Upper lobe of left lung (tissue), 6 donors: Measurements from ENCODE around the gene NAV2. TPM values are rescaled to one million over a fixed set of nuclear protein-coding genes. Genes with fewer than 3 reads are reported as not detected.

Experiments
- ATAC-seq, 2 donors: fragments of 200-7000 bp; cut with Tn5 transposase; one replicate each; pipeline ENCODE4 v1.9.1; 2022; ENCODE audit warnings: mild to moderate bottlenecking in 2 of 2, moderate library complexity in 2 of 2; ENCODE audit not compliant: low FRiP score in 2 of 2
- DNase-seq, 2 donors: peaks; one replicate each; pipeline ENCODE4 v3.0.0-alpha.2; 2019 to 2020
- H3K27ac ChIP-seq, 4 donors: fragments of 200-600 bp; sonication (generic); one replicate each; pipeline ENCODE4 v1.5.1; 2016 to 2019
- H3K27me3 ChIP-seq, 4 donors: fragments of 200-600 bp; sonication (generic); one replicate each; pipeline ENCODE4 v1.5.1; 2017 to 2019
- H3K36me3 ChIP-seq, 4 donors: fragments of 200-600 bp; sonication (generic); one replicate each; pipeline ENCODE4 v1.5.1; 2016 to 2019
- H3K4me1 ChIP-seq, 4 donors: fragments of 200-600 bp; sonication (generic); one replicate each; pipeline ENCODE4 v1.5.1; 2018 to 2019
- H3K4me3 ChIP-seq, 4 donors: fragments of 200-600 bp; sonication (generic); one replicate each; pipeline ENCODE4 v1.5.1; 2017 to 2019; ENCODE audit warnings: mild to moderate bottlenecking in 2 of 4, moderate library complexity in 1 of 4
- H3K9me3 ChIP-seq, 4 donors: fragments of 200-600 bp; sonication (generic); one replicate each; pipeline ENCODE4 v1.5.1; 2018 to 2019
- EP300 ChIP-seq, 4 donors: sonication (generic); formaldehyde crosslinking; IDR thresholded peaks; one replicate each; pipeline ENCODE4 v1.5.1; 2017; ENCODE audit warnings: antibody characterized with exemption in 4 of 4, control low read depth in 2 of 4
- POLR2A ChIP-seq, 4 donors: fragments of 450-650 bp; IDR thresholded peaks; one replicate each; pipeline ENCODE4 v1.5.1; 2016 to 2017; ENCODE audit warnings: antibody characterized with exemption in 4 of 4, mild to moderate bottlenecking in 2 of 4
- POLR2AphosphoS5 ChIP-seq, 2 donors: sonication (generic); formaldehyde crosslinking; IDR thresholded peaks; one replicate each; pipeline ENCODE4 v1.5.1; 2017; ENCODE audit warnings: antibody characterized with exemption in 2 of 2
- WGBS, 2 donors: methylation state at CpG; one replicate each; pipeline ENCODE4 v1.1.5; 2017 to 2018; 5-methylcytosine and 5-hydroxymethylcytosine counted together
- total RNA-seq, 6 donors: library from RNA; depleted of rRNA in 4 of 6; stranded (reverse); fragments of >200 nt in 4 of 6; gene quantifications; one replicate each; pipeline versions ENCODE4 v1.1.0 to v1.2.1, GENCODE V29; 2016 to 2021
- TF ChIP-seq, protein P1 (sequence below), 6 experiments: fragments of 450-650 bp in 4 of 6; fragments of 200-600 bp in 2 of 6; sonication (generic) in 2 of 6; IDR thresholded peaks; one replicate each; pipeline ENCODE4 v1.5.1; 2016 to 2019; ENCODE audit warnings: antibody characterized with exemption in 6 of 6
- donor health status: DM: no; HTN: no; CAD: no; lungs with moderate emphysema.
- donor health status: DM: no; HTN: yes; CAD: no; lungs with severe emphysema.

The NAV2 gene
- total RNA-seq, 6 donors from 2014 or later, result 40.5 to 61.4 (median 52.3) TPM

DNA sequence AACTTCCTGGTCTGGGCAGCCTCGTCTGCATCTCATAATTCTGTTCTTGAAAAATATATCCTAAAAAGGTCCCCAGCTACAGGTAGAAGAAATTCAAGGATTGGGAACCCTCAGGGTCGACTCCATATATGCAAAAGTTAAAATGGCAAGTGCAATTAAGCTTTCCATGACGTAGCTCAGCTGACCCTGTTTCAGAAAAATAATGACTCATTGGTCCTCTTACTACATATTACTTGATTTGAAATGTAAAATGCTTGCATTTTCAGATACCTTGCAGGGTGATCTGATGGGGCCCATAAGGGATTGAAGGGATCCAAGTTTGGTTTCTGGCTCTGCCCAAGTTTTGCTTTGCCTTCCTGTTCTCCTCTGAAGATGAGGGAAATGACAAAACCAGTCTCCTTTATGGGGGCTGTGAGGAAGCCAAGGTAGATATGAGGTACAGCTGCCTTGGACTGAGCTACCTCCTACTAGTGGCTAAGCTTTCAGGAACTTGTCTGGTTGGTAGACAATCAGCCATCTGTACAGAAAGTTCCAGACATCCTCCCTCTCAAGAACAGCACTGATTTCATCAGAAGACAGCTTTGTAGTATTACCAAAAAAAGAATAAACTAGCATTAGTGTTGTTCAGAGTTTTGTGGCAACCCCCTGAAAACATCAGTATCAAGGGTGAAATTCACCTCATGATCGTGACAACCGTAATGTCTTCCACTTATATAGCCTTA is 270.3 kb downstream of the NAV2 start:
- peak overlapping the region in 1 of 4 donors; percentile 27 for H3K27ac ChIP-seq

DNA sequence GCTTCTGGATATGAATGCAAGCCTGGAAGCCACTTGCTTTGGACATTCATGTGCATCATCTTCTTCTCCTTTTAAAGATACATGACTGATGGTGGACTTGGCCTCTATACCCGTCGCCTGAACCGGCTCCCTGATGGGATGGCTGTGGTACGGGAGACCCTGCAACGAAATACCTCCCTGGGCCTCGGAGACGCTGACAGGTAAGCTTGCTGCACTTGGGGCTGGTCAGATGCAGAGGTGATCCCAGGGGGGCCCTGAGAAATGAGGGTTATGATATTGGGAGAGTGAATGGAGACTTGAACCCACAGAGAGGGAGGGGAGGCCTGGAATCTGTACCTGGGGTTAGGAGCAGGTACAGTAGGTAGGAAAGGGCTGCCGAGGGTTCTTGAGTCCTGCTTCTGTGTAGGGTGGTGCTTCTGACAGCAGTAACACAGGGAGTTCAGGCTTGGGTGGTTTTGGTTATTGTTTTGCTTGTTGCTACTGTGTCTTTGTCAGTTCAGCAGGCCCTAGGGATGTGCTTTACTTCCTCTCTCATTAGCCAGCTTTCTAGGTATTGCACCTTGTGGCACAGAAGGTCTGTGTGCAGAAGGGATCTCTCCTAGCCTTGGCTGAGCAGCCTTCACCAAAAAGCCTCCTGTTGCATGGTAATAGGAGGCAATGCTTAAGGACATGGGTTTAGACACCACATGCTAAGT is 271.6 kb downstream of the NAV2 start:
- H3K9me3 ChIP-seq, result no peaks in the 10 kb centered on the region
- 96 to 97% methylated on average over 8 of the region's 8 CpGs for WGBS, 2 donors
- ATAC-seq (no peak), DNase-seq (no peak)
- no peak overlapping the region for H3K4me3 ChIP-seq
- peaks cover 0 to 6% (median 0%) of the 10 kb centered on the region in 4 donors for H3K36me3 ChIP-seq
- H3K4me1 ChIP-seq, result peaks cover 15 to 31% (median 19%) of the 10 kb centered on the region in 4 donors
- H3K27me3 ChIP-seq, result no peaks in the 10 kb centered on the region
- H3K27ac ChIP-seq, result peak overlapping the region in 1 of 4 donors; percentile 23
- TF ChIP-seq, protein P1, sequence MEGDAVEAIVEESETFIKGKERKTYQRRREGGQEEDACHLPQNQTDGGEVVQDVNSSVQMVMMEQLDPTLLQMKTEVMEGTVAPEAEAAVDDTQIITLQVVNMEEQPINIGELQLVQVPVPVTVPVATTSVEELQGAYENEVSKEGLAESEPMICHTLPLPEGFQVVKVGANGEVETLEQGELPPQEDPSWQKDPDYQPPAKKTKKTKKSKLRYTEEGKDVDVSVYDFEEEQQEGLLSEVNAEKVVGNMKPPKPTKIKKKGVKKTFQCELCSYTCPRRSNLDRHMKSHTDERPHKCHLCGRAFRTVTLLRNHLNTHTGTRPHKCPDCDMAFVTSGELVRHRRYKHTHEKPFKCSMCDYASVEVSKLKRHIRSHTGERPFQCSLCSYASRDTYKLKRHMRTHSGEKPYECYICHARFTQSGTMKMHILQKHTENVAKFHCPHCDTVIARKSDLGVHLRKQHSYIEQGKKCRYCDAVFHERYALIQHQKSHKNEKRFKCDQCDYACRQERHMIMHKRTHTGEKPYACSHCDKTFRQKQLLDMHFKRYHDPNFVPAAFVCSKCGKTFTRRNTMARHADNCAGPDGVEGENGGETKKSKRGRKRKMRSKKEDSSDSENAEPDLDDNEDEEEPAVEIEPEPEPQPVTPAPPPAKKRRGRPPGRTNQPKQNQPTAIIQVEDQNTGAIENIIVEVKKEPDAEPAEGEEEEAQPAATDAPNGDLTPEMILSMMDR (IDR thresholded peaks at IDR 0.05), result no peak
- TF ChIP-seq POLR2A (IDR thresholded peaks at IDR 0.05) (no peak), EP300 (IDR thresholded peaks at IDR 0.05) (no peak), POLR2AphosphoS5 (IDR thresholded peaks at IDR 0.05) (no peak)

More for the DNA sequence above, 270.3 kb downstream of the NAV2 start:
- no peak for TF ChIP-seq POLR2AphosphoS5 (IDR thresholded peaks at IDR 0.05)
- TF ChIP-seq, protein P1 (IDR thresholded peaks at IDR 0.05), result no peak
- no peak for TF ChIP-seq POLR2A (IDR thresholded peaks at IDR 0.05)
- TF ChIP-seq EP300 (IDR thresholded peaks at IDR 0.05), result no peak
- H3K4me1 ChIP-seq, result peaks cover 18 to 37% (median 21%) of the 10 kb centered on the region in 4 donors
- peaks cover 0 to 6% (median 0%) of the 10 kb centered on the region in 4 donors for H3K36me3 ChIP-seq
- 80 to 86% methylated on average over 5 of the region's 5 CpGs for WGBS, 2 donors
- DNase-seq (no peak), ATAC-seq (no peak)
- no peaks in the 10 kb centered on the region for H3K27me3 ChIP-seq
- H3K9me3 ChIP-seq, result no peaks in the 10 kb centered on the region
- H3K4me3 ChIP-seq, result no peak overlapping the region

DNA sequence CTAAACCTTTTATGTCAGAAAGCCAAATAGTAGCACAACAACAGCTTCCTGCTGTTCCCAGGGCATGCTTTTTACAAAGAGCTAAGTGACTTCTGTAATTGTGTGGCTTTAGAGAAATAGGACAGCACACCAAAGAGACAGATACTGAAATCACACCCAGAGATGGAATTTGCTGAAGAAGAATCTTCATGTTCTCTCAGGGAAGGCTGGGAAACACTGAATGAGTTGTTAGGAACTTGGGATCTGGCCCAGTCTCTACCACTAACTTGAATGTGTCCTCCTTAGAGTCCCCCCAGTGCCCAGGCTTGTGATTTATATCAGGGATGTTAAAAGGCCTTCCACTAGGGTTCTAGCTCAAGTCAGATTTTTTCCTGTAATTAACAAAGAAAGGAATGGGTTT is 272.5 kb downstream of the NAV2 start:
- DNase-seq (no peak), ATAC-seq (no peak)
- H3K36me3 ChIP-seq, result peaks cover 0 to 6% (median 0%) of the 10 kb centered on the region in 4 donors
- peaks cover 8 to 23% (median 15%) of the 10 kb centered on the region in 4 donors for H3K4me1 ChIP-seq
- H3K9me3 ChIP-seq, result no peaks in the 10 kb centered on the region
- no peak overlapping the region for H3K4me3 ChIP-seq
- H3K27me3 ChIP-seq, result no peaks in the 10 kb centered on the region
- TF ChIP-seq EP300 (IDR thresholded peaks at IDR 0.05) (no peak), POLR2A (IDR thresholded peaks at IDR 0.05) (no peak), POLR2AphosphoS5 (IDR thresholded peaks at IDR 0.05) (no peak)
- TF ChIP-seq, protein P1 (IDR thresholded peaks at IDR 0.05), result no peak
- peak overlapping the region in 1 of 4 donors; percentile 8 for H3K27ac ChIP-seq

DNA sequence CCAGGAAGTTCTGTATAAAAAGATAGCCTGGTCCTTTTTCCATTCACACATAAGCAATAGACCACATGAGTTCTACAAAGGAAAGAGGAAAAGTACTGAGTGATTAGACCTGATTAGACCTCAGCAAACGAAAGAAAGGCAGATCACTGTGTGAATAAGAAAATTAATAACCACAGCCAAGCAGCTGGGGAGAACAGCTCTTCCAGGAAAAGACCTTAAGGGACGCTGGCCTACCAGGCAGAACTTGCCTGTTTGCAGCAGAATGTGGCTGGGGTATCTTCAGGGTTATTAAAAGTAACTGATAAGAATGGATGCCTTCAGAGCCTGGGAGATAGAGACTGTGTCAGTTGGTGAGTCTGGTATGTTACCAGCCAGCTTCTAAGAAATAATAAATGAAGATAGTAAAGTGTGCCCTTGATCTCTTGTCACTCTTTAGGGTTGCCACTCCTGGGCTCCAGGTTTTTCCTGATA is 274.7 kb downstream of the NAV2 start:
- Histone ChIP-seq H3K36me3 (peaks cover 0 to 6% (median 0%) of the 10 kb centered on the region in 4 donors), H3K27ac (peak overlapping the region in 3 of 4 donors; percentile 13 to 36 (median 23)), H3K27me3 (no peaks in the 10 kb centered on the region), H3K9me3 (no peaks in the 10 kb centered on the region), H3K4me1 (peaks cover 0 to 7% (median under 1%) of the 10 kb centered on the region in 4 donors), H3K4me3 (no peak overlapping the region)
- 49 to 50% methylated on average over 2 of the region's 2 CpGs for WGBS, 2 donors
- ATAC-seq (no peak), DNase-seq (no peak)
- no peak for TF ChIP-seq POLR2AphosphoS5 (IDR thresholded peaks at IDR 0.05)
- TF ChIP-seq, protein P1 (IDR thresholded peaks at IDR 0.05), result no peak
- no peak for TF ChIP-seq POLR2A (IDR thresholded peaks at IDR 0.05)
- TF ChIP-seq EP300 (IDR thresholded peaks at IDR 0.05), result no peak
